ENCODE data around the gene HIVEP3. TPM values are rescaled to one million over a fixed set of nuclear protein-coding genes. Genes with fewer than 3 reads are reported as not detected.

Gene HIVEP3
- total RNA-seq, 1 donor from 2014 or later = 3.6 TPM

DNA sequence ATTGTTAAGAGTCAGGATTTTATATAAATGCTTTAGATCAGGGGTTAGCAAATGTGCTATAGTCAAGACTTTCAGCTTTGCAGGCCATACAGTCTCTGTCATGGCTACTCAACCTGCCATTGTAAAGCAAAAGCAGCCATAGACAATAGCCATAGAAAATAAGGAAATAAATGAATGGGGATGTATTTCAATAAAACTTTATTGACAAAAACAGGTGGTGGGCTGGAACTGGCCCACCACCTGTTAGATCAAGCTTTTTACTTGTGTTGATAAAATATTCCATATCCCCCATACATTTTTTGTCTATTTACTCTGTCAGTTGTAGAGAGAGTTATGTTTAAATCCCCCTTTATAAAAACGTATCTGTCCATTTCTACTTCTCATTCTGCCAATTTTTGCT, 98.9 kb downstream of the HIVEP3 start:
- Mint-ChIP-seq H3K27ac (ENCODE audit: unreplicated experiment) (no peak overlapping the region), H3K36me3 (ENCODE audit: low read depth) (no peaks in the 10 kb centered on the region), H3K4me1 (ENCODE audit: low read depth) (peaks cover 12% of the 10 kb centered on the region), H3K9me3 (ENCODE audit: low read depth) (no peaks in the 10 kb centered on the region), H3K27me3 (ENCODE audit: low read depth) (no peaks in the 10 kb centered on the region), H3K4me3 (ENCODE audit: unreplicated experiment) (no peak overlapping the region)
- TF ChIP-seq CTCF (IDR thresholded peaks at IDR 0.05) = no peak
- DNase-seq (ENCODE audit: low spot score) = no peak

- H3K4me3 Mint-ChIP-seq (ENCODE audit: unreplicated experiment) = no peak overlapping the region
- H3K36me3 Mint-ChIP-seq (ENCODE audit: low read depth) = no peaks in the 10 kb centered on the region
- no peak for TF ChIP-seq CTCF (IDR thresholded peaks at IDR 0.05)
- H3K27me3 Mint-ChIP-seq (ENCODE audit: low read depth) = no peaks in the 10 kb centered on the region
- peaks cover 12% of the 10 kb centered on the region for H3K4me1 Mint-ChIP-seq (ENCODE audit: low read depth)
- no peaks in the 10 kb centered on the region for H3K9me3 Mint-ChIP-seq (ENCODE audit: low read depth)
- DNase-seq (ENCODE audit: low spot score) = no peak
- H3K27ac Mint-ChIP-seq (ENCODE audit: unreplicated experiment) = no peak overlapping the region
Measured at GRCh38 chr1:41819069-41819468, 99.7 kb downstream of the HIVEP3 start.

- no peak for TF ChIP-seq CTCF (IDR thresholded peaks at IDR 0.05)
- Mint-ChIP-seq H3K4me1 (ENCODE audit: low read depth) (peaks cover 12% of the 10 kb centered on the region), H3K27ac (ENCODE audit: unreplicated experiment) (no peak overlapping the region), H3K36me3 (ENCODE audit: low read depth) (no peaks in the 10 kb centered on the region), H3K4me3 (ENCODE audit: unreplicated experiment) (no peak overlapping the region), H3K9me3 (ENCODE audit: low read depth) (no peaks in the 10 kb centered on the region), H3K27me3 (ENCODE audit: low read depth) (no peaks in the 10 kb centered on the region)
- DNase-seq (ENCODE audit: low spot score) = no peak
Measured at GRCh38 chr1:41816061-41816460, 102.7 kb downstream of the HIVEP3 start.

GRCh38 chr1:41813755-41814745, 104.7 kb downstream of the HIVEP3 start:
- no peak for DNase-seq (ENCODE audit: low spot score)
- no peaks in the 10 kb centered on the region for H3K36me3 Mint-ChIP-seq (ENCODE audit: low read depth)

DNA sequence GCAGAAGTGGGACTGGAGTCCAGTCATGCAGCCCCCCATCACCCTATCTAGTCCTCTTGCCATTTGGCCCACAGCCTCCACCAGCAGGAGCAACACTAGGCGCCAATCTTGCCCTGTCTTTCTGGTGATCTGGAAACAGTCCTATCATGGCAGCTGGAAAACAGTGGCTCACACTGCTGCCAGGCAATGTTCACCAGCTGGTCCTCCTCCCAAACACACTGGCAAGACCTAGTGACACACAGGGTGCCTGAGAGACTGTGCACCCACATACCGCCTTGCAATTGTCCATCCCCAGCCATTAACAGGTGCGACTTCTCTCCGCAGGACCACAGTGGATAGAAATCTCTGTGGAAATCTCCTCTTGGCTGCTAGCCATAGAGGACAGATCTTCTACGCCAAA, 105.5 kb downstream of the HIVEP3 start:
- TF ChIP-seq CTCF (IDR thresholded peaks at IDR 0.05) = no peak
- DNase-seq (ENCODE audit: low spot score) = no peak
- no peak overlapping the region for H3K4me3 Mint-ChIP-seq (ENCODE audit: unreplicated experiment)
- H3K4me1 Mint-ChIP-seq (ENCODE audit: low read depth) = peaks cover 12% of the 10 kb centered on the region
- H3K9me3 Mint-ChIP-seq (ENCODE audit: low read depth) = no peaks in the 10 kb centered on the region
- no peaks in the 10 kb centered on the region for H3K36me3 Mint-ChIP-seq (ENCODE audit: low read depth)
- H3K27ac Mint-ChIP-seq (ENCODE audit: unreplicated experiment) = no peak overlapping the region
- no peaks in the 10 kb centered on the region for H3K27me3 Mint-ChIP-seq (ENCODE audit: low read depth)

More at GRCh38 chr1:41813755-41814745, 104.7 kb downstream of the HIVEP3 start:
- peaks cover 12% of the 10 kb centered on the region for H3K4me1 Mint-ChIP-seq (ENCODE audit: low read depth)
- H3K4me3 Mint-ChIP-seq (ENCODE audit: unreplicated experiment) = no peak overlapping the region
- TF ChIP-seq CTCF (IDR thresholded peaks at IDR 0.05) = no peak
- no peaks in the 10 kb centered on the region for H3K27me3 Mint-ChIP-seq (ENCODE audit: low read depth)
- H3K27ac Mint-ChIP-seq (ENCODE audit: unreplicated experiment) = no peak overlapping the region
- no peaks in the 10 kb centered on the region for H3K9me3 Mint-ChIP-seq (ENCODE audit: low read depth)

All from chondrocyte (in vitro differentiated cells).